ENCODE data around the gene LAMB3. TPM values are rescaled to one million over a fixed set of nuclear protein-coding genes. Genes with fewer than 3 reads are reported as not detected.
A peak's percentile ranks its signal among the peaks of the same experiment; 100 is the strongest.

Gene LAMB3
- polyA plus RNA-seq, 1 of the 3 experiments (the other 2 are of a cell fraction) = 18.0 TPM

GRCh38 chr1:209567698-209568175 lies 84.5 kb downstream of the LAMB3 start (continued):
- TF ChIP-seq ELF1 (IDR thresholded peaks at IDR 0.05) (no peak), RAD21 (IDR thresholded peaks at IDR 0.05; ENCODE audit: low read length) (no peak), TEAD4 (IDR thresholded peaks at IDR 0.05; ENCODE audit: borderline replicate concordance, insufficient read depth) (peak; percentile 90), EZH2phosphoT487 (IDR thresholded peaks at IDR 0.05; ENCODE audit: borderline replicate concordance, low read depth) (no peak), EP300 (IDR thresholded peaks at IDR 0.05; ENCODE audit: borderline replicate concordance in 1 of 2, low read depth in 1 of 2, low read length in 1 of 2) (peak in 1 of 2 experiments; percentile 85; a peak in 3 of 4 replicates), RFX5 (IDR thresholded peaks at IDR 0.05; ENCODE audit: low read length) (no peak), GATA2 (CRISPR knock-in tag; IDR thresholded peaks at IDR 0.05) (no peak)
- TF ChIP-seq, protein P1, sequence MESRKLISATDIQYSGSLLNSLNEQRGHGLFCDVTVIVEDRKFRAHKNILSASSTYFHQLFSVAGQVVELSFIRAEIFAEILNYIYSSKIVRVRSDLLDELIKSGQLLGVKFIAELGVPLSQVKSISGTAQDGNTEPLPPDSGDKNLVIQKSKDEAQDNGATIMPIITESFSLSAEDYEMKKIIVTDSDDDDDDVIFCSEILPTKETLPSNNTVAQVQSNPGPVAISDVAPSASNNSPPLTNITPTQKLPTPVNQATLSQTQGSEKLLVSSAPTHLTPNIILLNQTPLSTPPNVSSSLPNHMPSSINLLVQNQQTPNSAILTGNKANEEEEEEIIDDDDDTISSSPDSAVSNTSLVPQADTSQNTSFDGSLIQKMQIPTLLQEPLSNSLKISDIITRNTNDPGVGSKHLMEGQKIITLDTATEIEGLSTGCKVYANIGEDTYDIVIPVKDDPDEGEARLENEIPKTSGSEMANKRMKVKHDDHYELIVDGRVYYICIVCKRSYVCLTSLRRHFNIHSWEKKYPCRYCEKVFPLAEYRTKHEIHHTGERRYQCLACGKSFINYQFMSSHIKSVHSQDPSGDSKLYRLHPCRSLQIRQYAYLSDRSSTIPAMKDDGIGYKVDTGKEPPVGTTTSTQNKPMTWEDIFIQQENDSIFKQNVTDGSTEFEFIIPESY (IDR thresholded peaks at IDR 0.05; ENCODE audit: borderline replicate concordance, low read depth) = 0 out of 2 replicates have a peak, but pooled peaks have one; percentile 47

DNA sequence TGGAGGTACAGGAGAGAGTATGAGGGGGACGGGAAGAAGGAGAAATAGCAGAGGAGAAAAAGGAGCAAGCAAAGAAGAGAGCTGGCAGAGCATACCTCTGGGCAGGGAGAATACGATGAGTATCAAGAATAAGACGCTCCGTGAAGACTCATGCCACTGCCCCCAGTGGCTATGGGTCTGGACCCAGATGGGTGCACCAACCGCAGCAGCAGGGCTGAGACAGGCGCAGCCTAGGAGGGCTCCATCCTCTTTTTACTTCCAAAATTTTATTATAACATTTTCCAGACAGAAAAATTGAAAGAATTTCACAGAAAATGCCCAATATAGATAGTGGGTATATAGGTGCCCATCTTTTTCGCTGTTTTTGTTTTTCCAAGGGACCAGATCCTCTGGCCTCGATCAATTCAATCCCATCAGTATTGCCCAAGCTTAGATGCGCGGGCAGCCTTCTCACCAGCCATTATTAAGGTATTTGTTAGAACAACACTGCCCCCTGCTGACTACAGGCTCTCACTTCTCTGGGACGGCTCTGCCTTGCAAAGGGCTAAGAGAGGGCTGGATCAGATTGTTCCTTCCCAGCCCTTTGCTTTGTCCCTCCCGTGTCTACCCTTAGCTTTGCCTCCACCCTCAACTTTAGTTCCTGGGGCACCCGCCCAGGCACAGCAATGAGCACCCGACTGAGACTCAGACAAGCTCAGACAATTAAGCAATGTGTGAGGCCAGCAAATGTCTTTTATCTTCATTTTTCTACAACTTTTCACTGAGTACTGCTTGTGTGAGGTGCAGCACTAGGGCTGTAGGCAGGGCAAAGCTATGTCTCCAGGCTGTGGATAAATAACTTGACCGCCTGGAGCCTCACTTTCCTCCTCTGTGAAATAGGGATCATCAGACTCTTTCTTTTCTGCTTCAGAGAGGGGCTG lies 86.2 kb downstream of the LAMB3 start:
- no peaks in the 10 kb centered on the region for H3K79me2 ChIP-seq (ENCODE audit: insufficient read depth)
- no peak overlapping the region for H3K4me3 ChIP-seq (ENCODE audit: low read depth in 2 of 2, low read length in 1 of 2)
- POLR2A ChIA-PET = no interaction called here
- H3K36me3 ChIP-seq (replicated peaks in 1 of 2; ENCODE audit: control insufficient read depth in 1 of 2, insufficient read depth in 2 of 2, low read length in 1 of 2) = no peaks in the 10 kb centered on the region
- TF ChIP-seq RAD21 (IDR thresholded peaks at IDR 0.05; ENCODE audit: low read length) (peak; percentile 87), YY1 (IDR thresholded peaks at IDR 0.05; ENCODE audit: low read depth) (peak; percentile 67; the same call in 1 of the 2 replicates), NRF1 (IDR thresholded peaks at IDR 0.05; ENCODE audit: low read depth, low read length) (peak; percentile 67), ELF1 (IDR thresholded peaks at IDR 0.05) (no peak), SMC3 (IDR thresholded peaks at IDR 0.05; ENCODE audit: low read depth, low read length) (peak; percentile 69), MAX (IDR thresholded peaks at IDR 0.05; ENCODE audit: low read depth) (peak; percentile 35; the same call in 1 of the 2 replicates), CHD2 (IDR thresholded peaks at IDR 0.05; ENCODE audit: low read length, partially characterized antibody) (no peak)
- TF ChIP-seq, protein P2, sequence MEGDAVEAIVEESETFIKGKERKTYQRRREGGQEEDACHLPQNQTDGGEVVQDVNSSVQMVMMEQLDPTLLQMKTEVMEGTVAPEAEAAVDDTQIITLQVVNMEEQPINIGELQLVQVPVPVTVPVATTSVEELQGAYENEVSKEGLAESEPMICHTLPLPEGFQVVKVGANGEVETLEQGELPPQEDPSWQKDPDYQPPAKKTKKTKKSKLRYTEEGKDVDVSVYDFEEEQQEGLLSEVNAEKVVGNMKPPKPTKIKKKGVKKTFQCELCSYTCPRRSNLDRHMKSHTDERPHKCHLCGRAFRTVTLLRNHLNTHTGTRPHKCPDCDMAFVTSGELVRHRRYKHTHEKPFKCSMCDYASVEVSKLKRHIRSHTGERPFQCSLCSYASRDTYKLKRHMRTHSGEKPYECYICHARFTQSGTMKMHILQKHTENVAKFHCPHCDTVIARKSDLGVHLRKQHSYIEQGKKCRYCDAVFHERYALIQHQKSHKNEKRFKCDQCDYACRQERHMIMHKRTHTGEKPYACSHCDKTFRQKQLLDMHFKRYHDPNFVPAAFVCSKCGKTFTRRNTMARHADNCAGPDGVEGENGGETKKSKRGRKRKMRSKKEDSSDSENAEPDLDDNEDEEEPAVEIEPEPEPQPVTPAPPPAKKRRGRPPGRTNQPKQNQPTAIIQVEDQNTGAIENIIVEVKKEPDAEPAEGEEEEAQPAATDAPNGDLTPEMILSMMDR (IDR thresholded peaks at IDR 0.05) = peak; percentile 82
- peak; percentile 69 for DNase-seq
- CTCF ChIA-PET = interaction anchor here (0.6 to 9.1 kb wide), 70 partner anchors 10 to 1552 kb away, joined by 3 to 139 read pairs (median 5); partner anchors contain the start of genes CAMK1G, HSD11B1 and PLXNA2
- peaks cover 10 to 11% of the 10 kb centered on the region in 2 experiments; a peak in 3 of 4 replicates for H3K4me1 ChIP-seq (ENCODE audit: control insufficient read depth in 1 of 2, insufficient read depth in 2 of 2, low read depth in 1 of 2, low read length in 1 of 2)
- no peak overlapping the region; a peak in 1 of 4 replicates for H3K27ac ChIP-seq (ENCODE audit: low read depth in 2 of 2, low read length in 1 of 2)
- H3K9me2 ChIP-seq = no peaks in the 10 kb centered on the region
- WGBS (ENCODE audit: low lambda C conversion rate) = 36% methylated on average over 15 of the region's 15 CpGs
- no peak overlapping the region for H3K9ac ChIP-seq
- H3K9me3 ChIP-seq = no peaks in the 10 kb centered on the region
- peak overlapping the region; percentile 44; the same call in 1 of the 2 replicates for H2AFZ ChIP-seq (ENCODE audit: low read depth)
- H3K27me3 ChIP-seq (ENCODE audit: insufficient read depth) = no peaks in the 10 kb centered on the region
- no peaks in the 10 kb centered on the region for H4K20me1 ChIP-seq (ENCODE audit: insufficient read depth)
- peaks cover 14% of the 10 kb centered on the region for H3F3A ChIP-seq (replicated peaks; ENCODE audit: insufficient read depth)
- no peak overlapping the region for H3K4me2 ChIP-seq

Other genes starting within 250 kb of the LAMB3 start
- 15.1 and 18.5 TPM in 2 replicates for gene CAMK1G, start 68.7 kb downstream of the LAMB3 start, polyA plus RNA-seq (2012; rRNA removed)
- gene G0S2, start 23.0 kb upstream of the LAMB3 start, polyA plus RNA-seq (2012; rRNA removed) = 32.5 and 43.2 TPM in 2 replicates
- 0.23 and 0.37 TPM in 2 replicates for gene HSD11B1, start 52.4 kb upstream of the LAMB3 start, polyA plus RNA-seq (2012; rRNA removed)
- gene TRAF3IP3, start 103.6 kb upstream of the LAMB3 start, polyA plus RNA-seq (2012; rRNA removed) = 0.31 and 0.60 TPM in 2 replicates
- 1.5 and 2.1 TPM in 2 replicates for gene C1orf74, start 132.1 kb upstream of the LAMB3 start, polyA plus RNA-seq (2012; rRNA removed)
- gene IRF6, start 153.7 kb upstream of the LAMB3 start, polyA plus RNA-seq (2012; rRNA removed) = 0.94 and 1.6 TPM in 2 replicates
- 6.3 and 9.3 TPM in 2 replicates for gene UTP25, start 175.5 kb upstream of the LAMB3 start, polyA plus RNA-seq (2012; rRNA removed)